H9 (cell line): ENCODE results near the gene CRBN. TPM values are rescaled to one million over a fixed set of nuclear protein-coding genes. Genes with fewer than 3 reads are reported as not detected.

Experiments
- DNase-seq: peaks from one replicate; pipeline ENCODE4 v3.0.0-alpha.2; 2017
- H2AFZ ChIP-seq: one replicate; pipeline ENCODE4 v1.6.1; 2013; ENCODE audit warnings: mild to moderate bottlenecking, low read length, control low read depth, moderate library complexity
- H2AK5ac ChIP-seq: 2 replicates; pipeline ENCODE4 v1.6.1; 2013; ENCODE audit warnings: low read length, control low read depth, mixed read lengths; ENCODE audit not compliant: insufficient read length
- H2BK120ac ChIP-seq: one replicate; pipeline ENCODE4 v1.6.1; 2013; ENCODE audit warnings: low read depth, mild to moderate bottlenecking, low read length, control low read depth, inconsistent platforms; ENCODE audit not compliant: poor library complexity, severe bottlenecking
- H2BK12ac ChIP-seq: 2 replicates; pipeline ENCODE4 v1.6.1; 2013; ENCODE audit warnings: low read length, control low read depth, mixed read lengths, low read depth; ENCODE audit not compliant: insufficient read length
- H2BK15ac ChIP-seq: 2 replicates; pipeline ENCODE4 v1.6.1; 2013; ENCODE audit warnings: low read depth, low read length, control low read depth
- H2BK20ac ChIP-seq: one replicate; pipeline ENCODE4 v1.6.1; 2013; ENCODE audit warnings: low read depth, mild to moderate bottlenecking, low read length, control low read depth, inconsistent platforms; ENCODE audit not compliant: poor library complexity, severe bottlenecking
- H2BK5ac ChIP-seq: 2 replicates; pipeline ENCODE4 v1.6.1; 2013; ENCODE audit warnings: low read length, control low read depth, mixed read lengths; ENCODE audit not compliant: insufficient read length
- H3K14ac ChIP-seq: 2 replicates; pipeline ENCODE4 v1.6.1; 2013; ENCODE audit warnings: low read length, control low read depth; ENCODE audit not compliant: insufficient read depth
- H3K18ac ChIP-seq: 2 replicates; pipeline ENCODE4 v1.6.1; 2013; ENCODE audit warnings: low read depth, mild to moderate bottlenecking, mixed read lengths, low read length, control low read depth; ENCODE audit not compliant: insufficient read length
- H3K23ac ChIP-seq: 2 replicates; pipeline ENCODE4 v1.6.1; 2013; ENCODE audit warnings: low read length, control low read depth, mixed read lengths, low read depth; ENCODE audit not compliant: insufficient read length
- H3K23me2 ChIP-seq: 2 replicates; pipeline ENCODE4 v1.6.1; 2013; ENCODE audit warnings: low read depth, mild to moderate bottlenecking, mixed read lengths, low read length, control low read depth; ENCODE audit not compliant: insufficient read length, poor library complexity, severe bottlenecking
- H3K27ac ChIP-seq: 2 replicates; pipeline ENCODE4 v1.5.1; 2013; ENCODE audit warnings: low read length, control low read depth, mixed read lengths, low read depth; ENCODE audit not compliant: insufficient read length
- H3K27me3 ChIP-seq: 2 replicates; pipeline ENCODE4 v1.6.1; 2013; ENCODE audit warnings: low read length, control low read depth, inconsistent platforms; ENCODE audit not compliant: insufficient read depth
- H3K4ac ChIP-seq: 2 replicates; pipeline ENCODE4 v1.6.1; 2013; ENCODE audit warnings: low read depth, mild to moderate bottlenecking, control low read depth, inconsistent platforms, low read length, moderate library complexity
- H3K4me1 ChIP-seq: 2 replicates; pipeline ENCODE4 v1.6.1; 2013; ENCODE audit warnings: low read length, control low read depth, inconsistent platforms; ENCODE audit not compliant: insufficient read depth
- H3K4me2 ChIP-seq: 2 replicates; pipeline ENCODE4 v1.6.1; 2013; ENCODE audit warnings: low read length, control low read depth, mixed read lengths; ENCODE audit not compliant: insufficient read length, insufficient read depth
- H3K56ac ChIP-seq: 2 replicates; pipeline ENCODE4 v1.6.1; 2013; ENCODE audit warnings: low read depth, mild to moderate bottlenecking, mixed read lengths, low read length, control low read depth; ENCODE audit not compliant: insufficient read length
- H3K79me1 ChIP-seq: 2 replicates; pipeline ENCODE4 v1.6.1; 2013; ENCODE audit warnings: low read depth, mild to moderate bottlenecking, moderate library complexity, low read length, control low read depth, inconsistent platforms; ENCODE audit not compliant: insufficient read depth, poor library complexity, severe bottlenecking
- H3K79me2 ChIP-seq: 2 replicates; pipeline ENCODE4 v1.6.1; 2013; ENCODE audit warnings: low read length, control low read depth, inconsistent platforms; ENCODE audit not compliant: insufficient read depth
- H3K9ac ChIP-seq: 2 replicates; pipeline ENCODE4 v1.6.1; 2013; ENCODE audit warnings: low read length, control low read depth, mixed read lengths; ENCODE audit not compliant: insufficient read length; ENCODE audit errors: extremely low read depth
- H3K9me3 ChIP-seq: one replicate; pipeline ENCODE4 v1.6.1; 2013; ENCODE audit warnings: low read depth, low read length, inconsistent platforms; ENCODE audit not compliant: control insufficient read depth
- H3T11ph ChIP-seq: one replicate; pipeline ENCODE4 v1.6.1; 2013; ENCODE audit warnings: mild to moderate bottlenecking, low read length, control low read depth, inconsistent platforms
- H4K20me1 ChIP-seq: one replicate; pipeline ENCODE4 v1.6.1; 2013; ENCODE audit not compliant: control insufficient read depth, insufficient read length, insufficient read depth
- H4K5ac ChIP-seq: 2 replicates; pipeline ENCODE4 v1.6.1; 2013; ENCODE audit warnings: low read depth, mild to moderate bottlenecking, mixed read lengths, low read length, control low read depth; ENCODE audit not compliant: insufficient read length
- H4K8ac ChIP-seq: replicated peaks from 2 replicates; pipeline ENCODE4 v1.6.1; 2013; ENCODE audit warnings: low read length, control low read depth, mixed read lengths, low read depth; ENCODE audit not compliant: insufficient read length
- H4K91ac ChIP-seq: 2 replicates; pipeline ENCODE4 v1.6.1; 2013; ENCODE audit warnings: low read depth, mild to moderate bottlenecking, moderate library complexity, mixed read lengths, low read length, control low read depth; ENCODE audit not compliant: insufficient read length
- H3K27ac Mint-ChIP-seq, 3 experiments: 2 replicates in 2 of 3; 3 replicates in 1 of 3; pipeline ENCODE4 v1.8.0; 2020 to 2021; ENCODE audit warnings: mixed read lengths in 3 of 3, mild to moderate bottlenecking in 1 of 3, moderate library complexity in 1 of 3
- H3K27me3 Mint-ChIP-seq: 2 replicates; pipeline ENCODE4 v1.8.0; 2021; ENCODE audit warnings: low read depth, mild to moderate bottlenecking, moderate library complexity, mixed read lengths
- H3K36me3 Mint-ChIP-seq, 3 experiments: 2 replicates in 2 of 3; 3 replicates in 1 of 3; pipeline ENCODE4 v1.8.0; 2020 to 2021; ENCODE audit warnings: low read depth in 3 of 3, mixed read lengths in 3 of 3; ENCODE audit not compliant: insufficient read depth in 1 of 3
- H3K4me1 Mint-ChIP-seq, 2 experiments: 2 replicates each; pipeline ENCODE4 v1.8.0; 2020; ENCODE audit warnings: mixed read lengths in 2 of 2
- H3K4me3 Mint-ChIP-seq, 2 experiments: 2 replicates in 1 of 2; 3 replicates in 1 of 2; pipeline ENCODE4 v1.8.0; 2020 to 2021; ENCODE audit warnings: mild to moderate bottlenecking in 2 of 2, mixed read lengths in 2 of 2, moderate library complexity in 1 of 2
- H3K9me3 Mint-ChIP-seq, 2 experiments: 2 replicates in 1 of 2; 3 replicates in 1 of 2; pipeline ENCODE4 v1.8.0; 2020; ENCODE audit warnings: mild to moderate bottlenecking in 2 of 2, mixed read lengths in 2 of 2, moderate library complexity in 1 of 2
- CTCF ChIP-seq: fragments of 200-600 bp; sonication (generic); conservative IDR thresholded peaks from 3 replicates; pipeline ENCODE4 v1.8.0; 2021; ENCODE audit warnings: antibody characterized with exemption, mild to moderate bottlenecking
- total RNA-seq: library from RNA; stranded (reverse); gene quantifications from 2 replicates; pipeline ENCODE4 v1.2.1, GENCODE V29; 2021

CRBN gene
- total RNA-seq, 1 experiment from 2014 or later, result 40.2 TPM

- H4K20me1 ChIP-seq, result no peaks in the 10 kb centered on the region
- no peaks in the 10 kb centered on the region for H3K9me3 ChIP-seq
- no peak overlapping the region for H2BK120ac ChIP-seq
- Mint-ChIP-seq H3K27ac (no peak overlapping the region), H3K4me1 (no peaks in the 10 kb centered on the region), H3K4me3 (no peak overlapping the region), H3K27me3 (no peaks in the 10 kb centered on the region), H3K9me3 (no peaks in the 10 kb centered on the region), H3K36me3 (peaks cover 49 to 95% (median 86%) of the 10 kb centered on the region in 3 experiments; a peak in 6 of 7 replicates)
- H3T11ph ChIP-seq, result no peak overlapping the region
- H3K79me2 ChIP-seq, result no peaks in the 10 kb centered on the region
- H3K14ac ChIP-seq, result no peak overlapping the region
- no peak overlapping the region for H2BK15ac ChIP-seq
- H4K5ac ChIP-seq, result no peak overlapping the region
- H3K27me3 ChIP-seq, result no peaks in the 10 kb centered on the region
- no peaks in the 10 kb centered on the region for H3K79me1 ChIP-seq
- H3K23me2 ChIP-seq, result no peaks in the 10 kb centered on the region
- no peak overlapping the region for H3K18ac ChIP-seq
- no peak overlapping the region for H3K56ac ChIP-seq
- H3K4ac ChIP-seq, result no peak overlapping the region
- no peak overlapping the region for H2BK20ac ChIP-seq
- H2AFZ ChIP-seq, result no peak overlapping the region
- no peak overlapping the region for H2AK5ac ChIP-seq
- no peak overlapping the region for H2BK12ac ChIP-seq
- no peak overlapping the region for H3K9ac ChIP-seq
- H3K4me1 ChIP-seq, result no peaks in the 10 kb centered on the region
- H4K8ac ChIP-seq, result no peak overlapping the region
- no peak overlapping the region for H3K4me2 ChIP-seq
- no peak overlapping the region for H3K27ac ChIP-seq
- DNase-seq, result no peak
- no peak overlapping the region for H3K23ac ChIP-seq
- H2BK5ac ChIP-seq, result no peak overlapping the region
- TF ChIP-seq CTCF, result no peak
- H4K91ac ChIP-seq, result no peak overlapping the region
These were observed 37.6 kb downstream of the CRBN start for GRCh38 chr3:3141939-3142338.
